ENCODE data around the gene CDK5RAP3.

CDK5RAP3 gene

GRCh38 chr17:47955497-47956461 lies 15.1 kb upstream of the CDK5RAP3 start:
- ChIA-PET CTCF (interaction anchor here (0.7 to 22.4 kb wide), 10 partner anchors 8 to 110 kb away, joined by 3 to 592 read pairs (median 6); partner anchors contain the start of genes CDK5RAP3 and PNPO), POLR2A (interaction anchor here (0.6 to 4.0 kb wide), 6 partner anchors 9 to 66 kb away, joined by 3 to 26 read pairs (median 6); partner anchors contain the start of genes CDK5RAP3 and PNPO)
- no peak overlapping the region for H3K4me3 ChIP-seq (ENCODE audit: low read depth, low read length)
- no peaks in the 10 kb centered on the region for H3K9me3 ChIP-seq (ENCODE audit: control insufficient read depth, insufficient read depth, low read depth, low read length)
- H3K4me1 ChIP-seq (ENCODE audit: control insufficient read depth, insufficient read depth, low read length), result peaks cover 28% of the 10 kb centered on the region
- no peak overlapping the region for H3K27ac ChIP-seq (ENCODE audit: extremely low read depth, low read depth, low read length)
- H3K36me3 ChIP-seq (ENCODE audit: control insufficient read depth in 2 of 2, insufficient read depth in 1 of 2, low read length in 2 of 2), result peaks cover 6 to 25% of the 10 kb centered on the region in 2 experiments; a peak in 2 of 3 replicates
- TF ChIP-seq ZNF26 (tag by site-specific recombination; IDR thresholded peaks at IDR 0.05) (no peak), PRDM1 (tag by site-specific recombination; IDR thresholded peaks at IDR 0.05) (peak; percentile 58), ZNF600 (tag by site-specific recombination; IDR thresholded peaks at IDR 0.05) (0 out of 2 replicates have a peak, but pooled peaks have one; percentile 37), ZBTB8A (tag by site-specific recombination; IDR thresholded peaks at IDR 0.05) (0 out of 2 replicates have a peak, but pooled peaks have one; percentile 15), ZIC2 (tag by site-specific recombination; IDR thresholded peaks at IDR 0.05) (peak; percentile 41), GLIS1 (tag by site-specific recombination; IDR thresholded peaks at IDR 0.05) (peak; percentile 65), ZNF747 (tag by site-specific recombination; IDR thresholded peaks at IDR 0.05) (no peak), ZBTB1 (tag by site-specific recombination; IDR thresholded peaks at IDR 0.05) (no peak), PRDM2 (tag by site-specific recombination; IDR thresholded peaks at IDR 0.05; ENCODE audit: borderline replicate concordance) (no peak), ZNF398 (tag by site-specific recombination; IDR thresholded peaks at IDR 0.05) (no peak), ZNF423 (tag by site-specific recombination; IDR thresholded peaks at IDR 0.05) (peak; percentile 25; the same call in 1 of the 2 replicates), TRIM28 (IDR thresholded peaks at IDR 0.05; ENCODE audit: borderline replicate concordance, low read length) (no peak), AEBP2 (tag by site-specific recombination; IDR thresholded peaks at IDR 0.05; ENCODE audit: borderline replicate concordance) (no peak), ZSCAN5A (tag by site-specific recombination; IDR thresholded peaks at IDR 0.05) (no peak), ZNF510 (tag by site-specific recombination; IDR thresholded peaks at IDR 0.05; ENCODE audit: insufficient replicate concordance) (no peak), IKZF3 (tag by site-specific recombination; IDR thresholded peaks at IDR 0.05) (0 out of 2 replicates have a peak, but pooled peaks have one; percentile 34), PRDM10 (tag by site-specific recombination; IDR thresholded peaks at IDR 0.05) (peak; percentile 87), GLI2 (tag by site-specific recombination; IDR thresholded peaks at IDR 0.05; ENCODE audit: borderline replicate concordance, low read depth) (no peak), ZNF335 (tag by site-specific recombination; conservative IDR thresholded peaks at IDR 0.05) (peak; percentile 53)
